ENCODE measurements around the gene CNTNAP2.

CNTNAP2 gene

DNA sequence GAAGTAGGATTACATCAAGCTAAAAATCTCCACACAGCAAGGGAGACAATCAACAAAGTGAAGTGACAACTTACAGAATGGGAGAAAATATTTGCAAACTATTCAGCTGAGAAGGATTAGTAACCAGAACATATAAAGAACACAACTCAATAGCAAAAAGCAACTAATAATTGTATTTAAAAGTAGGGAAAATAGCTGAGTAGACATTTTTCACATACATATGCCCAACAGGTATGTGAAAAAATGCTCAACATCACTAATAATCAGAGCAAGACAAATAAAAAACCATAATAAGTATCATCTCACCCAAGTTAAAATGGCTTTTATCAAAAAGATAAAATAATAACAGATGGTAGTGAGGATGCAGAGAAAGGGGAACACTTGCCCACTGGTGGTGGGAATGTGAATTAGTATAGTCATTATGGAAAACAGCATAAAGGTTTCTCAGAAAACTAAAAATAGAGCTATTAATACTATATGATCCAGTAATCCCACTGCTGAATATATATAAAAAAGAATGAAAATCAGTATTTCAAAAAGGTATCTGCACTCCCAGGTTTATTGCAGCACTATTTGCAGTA is 1689.5 kb downstream of the CNTNAP2 start:
- DNase-seq = no peak

DNA sequence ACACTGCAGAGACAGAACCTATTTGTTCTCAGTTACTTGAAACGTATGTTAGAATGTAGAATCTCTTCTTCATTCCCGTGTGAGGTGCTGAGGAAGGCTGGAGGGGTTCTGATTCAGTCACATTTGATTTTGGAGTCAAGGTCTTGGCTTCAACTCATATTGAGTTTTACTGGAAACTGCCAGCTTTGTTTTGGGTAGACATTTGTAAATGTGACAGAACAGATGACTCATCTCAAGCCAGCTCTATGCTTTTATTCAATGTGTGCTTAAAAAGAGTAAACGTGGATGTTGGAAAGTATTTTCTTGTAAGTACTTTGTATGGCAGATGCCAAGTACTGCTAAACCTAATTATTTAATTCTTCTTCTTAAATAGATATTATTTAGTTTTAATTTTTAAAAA is 1693.2 kb downstream of the CNTNAP2 start:
- no peak for DNase-seq

GRCh38 chr7:147810269-147810668 is 1693.7 kb downstream of the CNTNAP2 start:
- DNase-seq = no peak

DNA sequence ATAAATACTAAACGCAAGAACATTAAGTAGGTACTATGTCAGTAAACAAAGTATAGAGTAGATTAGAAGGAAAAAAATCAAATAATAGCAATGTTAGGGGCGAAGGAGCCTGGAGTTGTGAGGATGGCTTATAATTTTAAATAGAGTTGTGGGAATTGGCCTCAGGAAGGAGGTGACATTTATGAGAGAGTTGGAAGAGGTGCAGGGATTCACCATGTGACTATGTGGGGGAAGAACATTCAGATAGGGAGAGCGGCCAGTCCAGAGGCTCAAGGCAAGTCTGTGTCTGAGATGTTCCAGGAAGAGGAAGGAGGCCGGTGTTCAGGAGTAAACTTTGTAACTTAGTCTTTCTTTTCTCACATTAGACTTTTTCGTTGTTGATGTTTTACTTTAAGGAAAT is 1695.3 kb downstream of the CNTNAP2 start:
- DNase-seq = no peak

DNA sequence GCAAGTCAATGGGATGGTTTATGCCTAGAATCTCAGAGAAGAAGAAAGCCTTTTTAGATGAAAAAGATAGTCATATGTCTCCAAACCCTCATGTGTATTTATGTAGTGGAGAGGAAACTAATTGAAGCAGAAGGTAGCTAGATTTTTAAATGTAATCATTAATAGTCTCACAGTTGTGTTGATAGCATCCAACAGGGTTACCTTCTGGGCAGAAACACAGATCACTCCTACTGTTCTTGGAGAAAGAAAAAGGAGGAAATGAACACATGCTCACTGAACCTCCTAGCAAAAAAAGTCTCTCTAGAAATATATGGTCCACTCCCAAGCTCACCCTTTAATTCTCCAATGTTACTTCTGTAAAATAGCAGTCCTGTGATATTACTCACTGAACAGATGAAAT is 1696.7 kb downstream of the CNTNAP2 start:
- DNase-seq = no peak

- no peak for DNase-seq
Observed at GRCh38 chr7:147818317-147818716, 1701.7 kb downstream of the CNTNAP2 start.

GRCh38 chr7:147824671-147825070 is 1708.1 kb downstream of the CNTNAP2 start:
- DNase-seq = no peak

DNA sequence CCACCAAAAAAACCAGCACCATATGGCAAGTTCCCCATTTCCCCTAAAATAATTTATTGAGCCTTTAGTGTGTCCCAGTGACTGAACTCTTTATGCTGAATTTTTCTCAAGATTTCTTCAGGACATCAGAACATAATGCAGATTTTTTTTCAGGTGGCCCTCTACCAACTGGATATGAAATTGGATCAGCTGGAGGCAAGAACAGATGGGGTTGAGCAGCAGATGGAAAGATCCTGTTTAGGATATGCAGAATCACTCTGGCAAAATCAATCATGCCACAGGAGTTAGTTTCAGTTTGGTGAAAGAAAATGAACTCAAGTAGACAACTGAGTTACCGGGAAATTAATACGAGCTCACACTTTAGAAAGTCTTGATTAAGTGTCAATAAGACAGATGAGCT is 1712.4 kb downstream of the CNTNAP2 start:
- no peak for DNase-seq

GRCh38 chr7:147833557-147833956 is 1717.0 kb downstream of the CNTNAP2 start:
- DNase-seq = no peak

GRCh38 chr7:147833970-147834369 is 1717.4 kb downstream of the CNTNAP2 start:
- no peak for DNase-seq

DNA sequence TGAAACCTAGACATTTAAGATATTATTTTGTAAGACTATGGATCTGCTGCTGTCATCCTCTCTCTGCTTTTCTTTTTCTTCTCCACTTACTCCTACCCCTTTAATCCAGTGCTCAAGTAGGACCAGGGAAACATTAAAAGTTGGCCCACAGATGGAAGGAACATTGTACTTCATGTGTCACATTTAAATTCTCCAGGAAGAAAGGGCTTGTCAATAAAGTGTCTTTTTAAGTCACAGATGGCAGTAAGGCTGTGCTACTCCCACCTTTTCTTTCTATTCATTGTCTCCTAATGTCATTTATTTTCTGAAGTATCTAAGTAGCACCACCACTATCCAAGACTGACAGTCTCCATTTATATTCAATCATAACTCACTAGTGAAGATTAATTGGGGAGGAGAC is 1736.2 kb downstream of the CNTNAP2 start:
- DNase-seq = no peak

- DNase-seq = no peak
Observed at GRCh38 chr7:147857152-147858140, 1740.8 kb downstream of the CNTNAP2 start.

DNA sequence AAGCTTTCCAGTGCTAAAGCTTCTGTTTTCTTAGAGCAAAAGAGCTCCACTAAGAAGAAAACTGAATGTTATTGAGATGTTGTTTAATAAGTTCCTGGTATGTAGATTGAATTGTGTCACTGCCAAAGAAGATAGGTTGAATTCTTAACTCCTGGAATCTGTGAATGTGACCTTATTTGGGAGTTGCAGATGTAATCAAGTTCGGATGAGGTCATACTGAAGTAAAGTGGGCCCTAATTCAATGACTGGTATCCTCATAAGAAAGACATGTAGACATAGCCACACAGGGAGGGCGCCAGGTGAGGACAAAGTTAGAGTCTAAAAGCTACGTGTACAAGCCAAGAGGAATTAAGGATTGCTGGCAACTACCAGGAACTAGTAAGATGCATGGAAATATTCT is 1741.8 kb downstream of the CNTNAP2 start:
- DNase-seq = no peak

- DNase-seq = no peak
Observed at GRCh38 chr7:147859033-147859432, 1742.4 kb downstream of the CNTNAP2 start.

GRCh38 chr7:147859486-147859885 is 1742.9 kb downstream of the CNTNAP2 start:
- no peak for DNase-seq

DNA sequence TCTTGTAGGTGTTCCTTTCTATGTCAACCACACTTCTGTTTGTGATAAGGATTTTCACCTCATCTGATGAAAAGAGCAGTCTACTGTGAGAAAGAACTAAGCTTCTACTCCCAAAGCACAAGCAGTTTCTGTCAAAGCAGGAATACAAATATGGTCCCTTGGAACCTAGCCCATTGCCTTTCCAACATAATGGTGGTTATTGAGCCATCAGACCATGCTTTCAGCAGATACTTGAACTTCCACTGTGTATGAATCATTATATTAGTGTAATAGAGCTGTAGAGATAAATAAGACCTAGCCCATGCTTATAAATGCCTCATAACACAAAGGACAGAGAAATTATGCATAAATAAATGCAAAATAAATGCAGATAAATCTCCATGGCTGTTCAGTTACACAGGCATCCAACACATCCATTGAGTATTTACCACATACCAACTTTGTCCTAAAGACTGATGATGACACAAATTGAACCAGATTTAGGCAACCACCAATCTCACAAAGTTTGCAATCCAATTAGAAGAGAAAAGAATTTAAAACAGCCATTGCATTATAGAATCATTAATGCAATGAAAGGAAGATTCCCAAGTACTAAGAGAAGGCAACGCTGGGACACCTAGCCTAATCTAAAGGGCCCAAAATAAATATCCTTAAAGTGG is 1744.6 kb downstream of the CNTNAP2 start:
- DNase-seq = no peak

GRCh38 chr7:147861945-147862344 is 1745.3 kb downstream of the CNTNAP2 start:
- no peak for DNase-seq

GRCh38 chr7:147869456-147869855 is 1752.9 kb downstream of the CNTNAP2 start:
- DNase-seq = no peak

- no peak for DNase-seq
Observed at GRCh38 chr7:147878912-147879661, 1762.5 kb downstream of the CNTNAP2 start.

DNA sequence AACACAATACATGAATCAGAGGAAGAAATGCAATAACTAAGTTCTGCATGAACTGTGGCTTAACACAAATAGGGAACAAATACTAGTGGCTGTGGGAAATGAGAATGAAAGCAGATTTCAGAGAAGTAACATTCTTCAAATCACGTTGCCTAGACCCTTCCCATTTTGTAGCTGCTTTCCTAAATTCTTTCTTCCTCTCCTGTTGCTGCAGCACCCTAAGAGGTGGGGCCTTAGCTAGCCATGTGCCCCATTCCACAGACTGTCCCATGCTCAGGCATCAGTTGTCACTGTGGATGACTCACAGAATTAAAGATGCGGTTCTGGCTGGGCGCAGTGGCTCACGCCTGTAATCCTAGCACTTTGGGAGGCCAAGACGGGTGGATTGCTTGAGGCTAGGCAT is 1769.3 kb downstream of the CNTNAP2 start:
- no peak for DNase-seq

DNA sequence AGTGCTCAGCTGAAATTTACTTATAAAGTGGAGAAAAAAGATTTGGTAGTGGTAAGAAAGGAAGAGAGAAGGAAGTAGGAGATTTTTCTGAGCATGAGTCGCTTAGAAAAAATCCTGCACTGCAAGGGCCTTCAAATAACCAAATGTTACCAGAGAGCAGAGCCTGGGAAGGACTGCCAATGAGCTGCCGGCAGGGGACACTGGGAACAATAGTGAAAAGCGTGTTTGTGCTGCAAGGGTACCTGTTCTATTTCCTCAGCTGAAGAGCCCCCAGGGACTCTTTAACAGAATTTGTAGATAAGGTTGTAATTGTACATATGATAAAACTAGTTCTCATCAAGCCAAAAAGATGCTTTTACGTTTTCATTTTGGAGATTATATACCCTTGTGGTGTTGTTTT is 1777.7 kb downstream of the CNTNAP2 start:
- no peak for DNase-seq

DNA sequence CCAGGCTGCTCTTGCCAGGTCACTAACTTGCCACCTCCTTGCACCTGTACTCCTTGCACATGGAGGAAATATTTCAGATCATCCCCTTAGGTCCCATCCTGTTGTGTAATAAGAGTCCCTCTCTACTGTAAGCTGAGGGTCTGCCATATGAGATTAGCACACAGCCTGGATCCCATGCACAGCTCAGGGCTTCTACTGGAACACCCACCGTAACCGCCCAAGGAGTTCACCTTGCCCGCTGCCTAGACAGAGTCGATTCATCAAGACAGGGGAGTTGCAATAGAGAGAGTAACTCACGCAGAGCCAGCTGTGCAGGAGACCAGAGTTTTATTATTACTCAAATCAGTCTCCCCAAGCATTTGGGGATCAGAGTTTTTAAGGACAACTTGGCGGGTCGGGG is 1779.5 kb downstream of the CNTNAP2 start:
- no peak for DNase-seq

All from activated CD4-positive, CD25-positive, alpha-beta regulatory T cell (primary cell).